ENCODE data around the gene EEFSEC. TPM values are rescaled to one million over a fixed set of nuclear protein-coding genes. Genes with fewer than 3 reads are reported as not detected.
A peak's percentile ranks its signal among the peaks of the same experiment; 100 is the strongest.

Gene EEFSEC
- total RNA-seq, 1 experiment from 2014 or later: 15.4 TPM

GRCh38 chr3:128438488-128439072, 285.3 kb downstream of the EEFSEC start:
- ChIA-PET POLR2A (no interaction called here), CTCF (no interaction called here)
- no peaks in the 10 kb centered on the region for H3K27me3 ChIP-seq (ENCODE audit: control insufficient read depth, insufficient read depth, low read length)
- in situ Hi-C loops (cut with HindIII; ENCODE audit: low pct_unique_long_range_greater_than_20kb, low sequenced_read_pairs): no loop called here
- no peak overlapping the region for H3K4me3 ChIP-seq (ENCODE audit: low read depth in 2 of 2, low read length in 2 of 2)
- no peaks in the 10 kb centered on the region for H3K9me3 ChIP-seq (ENCODE audit: control insufficient read depth, insufficient read depth, low read depth, low read length)
- ATAC-seq: no peak
- H3K4me1 ChIP-seq (ENCODE audit: control insufficient read depth, insufficient read depth, low read length): peaks cover 5% of the 10 kb centered on the region
- no peak for TF ChIP-seq SIN3A (IDR thresholded peaks at IDR 0.05; ENCODE audit: borderline replicate concordance, insufficient read depth, low read depth, low read length)
- TF ChIP-seq, protein P1, sequence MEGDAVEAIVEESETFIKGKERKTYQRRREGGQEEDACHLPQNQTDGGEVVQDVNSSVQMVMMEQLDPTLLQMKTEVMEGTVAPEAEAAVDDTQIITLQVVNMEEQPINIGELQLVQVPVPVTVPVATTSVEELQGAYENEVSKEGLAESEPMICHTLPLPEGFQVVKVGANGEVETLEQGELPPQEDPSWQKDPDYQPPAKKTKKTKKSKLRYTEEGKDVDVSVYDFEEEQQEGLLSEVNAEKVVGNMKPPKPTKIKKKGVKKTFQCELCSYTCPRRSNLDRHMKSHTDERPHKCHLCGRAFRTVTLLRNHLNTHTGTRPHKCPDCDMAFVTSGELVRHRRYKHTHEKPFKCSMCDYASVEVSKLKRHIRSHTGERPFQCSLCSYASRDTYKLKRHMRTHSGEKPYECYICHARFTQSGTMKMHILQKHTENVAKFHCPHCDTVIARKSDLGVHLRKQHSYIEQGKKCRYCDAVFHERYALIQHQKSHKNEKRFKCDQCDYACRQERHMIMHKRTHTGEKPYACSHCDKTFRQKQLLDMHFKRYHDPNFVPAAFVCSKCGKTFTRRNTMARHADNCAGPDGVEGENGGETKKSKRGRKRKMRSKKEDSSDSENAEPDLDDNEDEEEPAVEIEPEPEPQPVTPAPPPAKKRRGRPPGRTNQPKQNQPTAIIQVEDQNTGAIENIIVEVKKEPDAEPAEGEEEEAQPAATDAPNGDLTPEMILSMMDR (IDR thresholded peaks at IDR 0.05): peak; percentile 80; the same call in 1 of the 2 replicates
- intact Hi-C loops (cut with micrococcal nuclease; ENCODE audit: unreplicated experiment): no loop called here
- H3K27ac ChIP-seq (ENCODE audit: low read length): no peak overlapping the region
- BruUV-seq (replicated peaks): no TSS peak
- no peaks in the 10 kb centered on the region for H3K36me3 ChIP-seq (ENCODE audit: control insufficient read depth, insufficient read depth, low read length)
- DNase-seq (ENCODE audit: low read depth, low spot score): no peak

DNA sequence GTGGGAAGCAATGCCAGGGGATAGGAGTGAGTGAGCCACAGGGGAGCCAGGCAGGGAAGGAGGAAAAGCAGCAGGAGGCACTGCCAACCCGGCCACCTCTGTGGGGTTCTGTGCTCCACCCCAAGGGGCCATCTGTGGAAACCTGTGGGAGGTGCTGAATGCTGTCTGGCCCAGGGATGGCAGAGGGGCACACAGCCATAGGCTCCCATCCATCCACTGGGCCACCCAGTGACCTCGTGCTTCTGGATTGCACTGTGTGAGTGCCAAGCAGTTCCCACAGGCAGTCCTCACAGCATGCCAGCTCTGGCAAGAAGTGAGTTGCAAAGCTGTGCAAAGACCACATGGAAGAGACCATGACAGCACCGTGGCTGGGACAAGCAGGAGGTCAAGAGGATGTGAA, 285.9 kb downstream of the EEFSEC start:
- ChIA-PET CTCF (interaction anchor here (1.4 kb wide), 1 partner anchor 12 kb away, joined by 3 read pairs; no protein-coding TSS in a partner anchor), POLR2A (no interaction called here)
- DNase-seq (ENCODE audit: low read depth, low spot score) (no peak), ATAC-seq (peak; percentile 38; the same call in 1 of the 2 replicates)
- TF ChIP-seq TCF7L2 (IDR thresholded peaks at IDR 0.05; ENCODE audit: low read depth, low read length) (no peak), POLR2AphosphoS5 (IDR thresholded peaks at IDR 0.05; ENCODE audit: low read depth, low read length) (no peak), SIN3A (IDR thresholded peaks at IDR 0.05; ENCODE audit: borderline replicate concordance, insufficient read depth, low read depth, low read length) (no peak), REST (IDR thresholded peaks at IDR 0.05; ENCODE audit: insufficient read depth in 1 of 2, low read depth in 2 of 2, low read length in 1 of 2) (no peak)
- TF ChIP-seq, protein P1 (IDR thresholded peaks at IDR 0.05): no peak
- Histone ChIP-seq H3K4me3 (ENCODE audit: low read depth in 2 of 2, low read length in 2 of 2) (no peak overlapping the region), H3K27ac (ENCODE audit: low read length) (no peak overlapping the region), H3K4me1 (ENCODE audit: control insufficient read depth, insufficient read depth, low read length) (no peaks in the 10 kb centered on the region), H3K27me3 (ENCODE audit: control insufficient read depth, insufficient read depth, low read length) (no peaks in the 10 kb centered on the region), H3K36me3 (ENCODE audit: control insufficient read depth, insufficient read depth, low read length) (no peaks in the 10 kb centered on the region), H3K9me3 (ENCODE audit: control insufficient read depth, insufficient read depth, low read depth, low read length) (no peaks in the 10 kb centered on the region)
- in situ Hi-C loops (cut with HindIII; ENCODE audit: low pct_unique_long_range_greater_than_20kb, low sequenced_read_pairs): no loop called here
- intact Hi-C loops (cut with micrococcal nuclease; ENCODE audit: unreplicated experiment): no loop called here
- BruUV-seq (replicated peaks): no TSS peak

Data from Panc1 (cell line).